NCI-H1092 (cell line): ENCODE measurements around the gene SLC45A1.
"Not testable (repeated sequence)": the region's sequence is repeated elsewhere in the genome, so short reads cannot be mapped to it uniquely, and the experiment has no call there.

Experiments
- DNase-seq: peaks from one replicate; lab custom pipeline; 2025; lab: John Stamatoyannopoulos, UW

The SLC45A1 gene

GRCh38 chr1:8317647-8318381, at the start of gene SLC45A1:
Gene SLC45A1, plus strand, starts transcription at chr1:8318114. Its CDS starts 6,216 bp downstream, at chr1:8324330.
- DNase-seq: peak; percentile 43

- DNase-seq: no peak
These were observed 44.9 kb upstream of the SLC45A1 start for GRCh38 chr1:8273036-8273435.

- no peak for DNase-seq
These were observed 43.6 kb upstream of the SLC45A1 start for GRCh38 chr1:8274352-8274751.

GRCh38 chr1:8276173-8276914, 41.6 kb upstream of the SLC45A1 start:
- DNase-seq: no peak

GRCh38 chr1:8276932-8277331, 41.0 kb upstream of the SLC45A1 start:
- DNase-seq: no peak

- DNase-seq: not testable (repeated sequence)
These were observed 39.2 kb upstream of the SLC45A1 start for GRCh38 chr1:8278677-8279076.

GRCh38 chr1:8281843-8282509, 35.9 kb upstream of the SLC45A1 start:
- no peak for DNase-seq

- DNase-seq: no peak
These were observed 34.6 kb upstream of the SLC45A1 start for GRCh38 chr1:8283058-8283884.

- no peak for DNase-seq
These were observed 33.8 kb upstream of the SLC45A1 start for GRCh38 chr1:8284127-8284526.

- DNase-seq: no peak
These were observed 32.8 kb upstream of the SLC45A1 start for GRCh38 chr1:8285103-8285502.

GRCh38 chr1:8285965-8286364, 31.9 kb upstream of the SLC45A1 start:
- DNase-seq: no peak

GRCh38 chr1:8293118-8293517, 24.8 kb upstream of the SLC45A1 start:
- DNase-seq: no peak

GRCh38 chr1:8293641-8294169, 24.2 kb upstream of the SLC45A1 start:
- DNase-seq: no peak

GRCh38 chr1:8294170-8294697, 23.7 kb upstream of the SLC45A1 start:
- DNase-seq: no peak

GRCh38 chr1:8297245-8297644, 20.7 kb upstream of the SLC45A1 start:
- no peak for DNase-seq

GRCh38 chr1:8299963-8300362, 18.0 kb upstream of the SLC45A1 start:
- DNase-seq: no peak

GRCh38 chr1:8302081-8302956, 15.6 kb upstream of the SLC45A1 start:
- no peak for DNase-seq

GRCh38 chr1:8303141-8303540, 14.8 kb upstream of the SLC45A1 start:
- DNase-seq: no peak

- no peak for DNase-seq
These were observed 14.0 kb upstream of the SLC45A1 start for GRCh38 chr1:8303876-8304275.

GRCh38 chr1:8307628-8308027, 10.3 kb upstream of the SLC45A1 start:
- no peak for DNase-seq
